Fibroblast of the conjunctiva (primary cell): Measurements from ENCODE around the gene MSL3.

Source experiments
- DNase-seq: peaks from one replicate; pipeline ENCODE4 v3.0.0-alpha.2; 2010; ENCODE audit warnings: low read depth

The MSL3 gene, protein sequence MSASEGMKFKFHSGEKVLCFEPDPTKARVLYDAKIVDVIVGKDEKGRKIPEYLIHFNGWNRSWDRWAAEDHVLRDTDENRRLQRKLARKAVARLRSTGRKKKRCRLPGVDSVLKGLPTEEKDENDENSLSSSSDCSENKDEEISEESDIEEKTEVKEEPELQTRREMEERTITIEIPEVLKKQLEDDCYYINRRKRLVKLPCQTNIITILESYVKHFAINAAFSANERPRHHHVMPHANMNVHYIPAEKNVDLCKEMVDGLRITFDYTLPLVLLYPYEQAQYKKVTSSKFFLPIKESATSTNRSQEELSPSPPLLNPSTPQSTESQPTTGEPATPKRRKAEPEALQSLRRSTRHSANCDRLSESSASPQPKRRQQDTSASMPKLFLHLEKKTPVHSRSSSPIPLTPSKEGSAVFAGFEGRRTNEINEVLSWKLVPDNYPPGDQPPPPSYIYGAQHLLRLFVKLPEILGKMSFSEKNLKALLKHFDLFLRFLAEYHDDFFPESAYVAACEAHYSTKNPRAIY

DNA sequence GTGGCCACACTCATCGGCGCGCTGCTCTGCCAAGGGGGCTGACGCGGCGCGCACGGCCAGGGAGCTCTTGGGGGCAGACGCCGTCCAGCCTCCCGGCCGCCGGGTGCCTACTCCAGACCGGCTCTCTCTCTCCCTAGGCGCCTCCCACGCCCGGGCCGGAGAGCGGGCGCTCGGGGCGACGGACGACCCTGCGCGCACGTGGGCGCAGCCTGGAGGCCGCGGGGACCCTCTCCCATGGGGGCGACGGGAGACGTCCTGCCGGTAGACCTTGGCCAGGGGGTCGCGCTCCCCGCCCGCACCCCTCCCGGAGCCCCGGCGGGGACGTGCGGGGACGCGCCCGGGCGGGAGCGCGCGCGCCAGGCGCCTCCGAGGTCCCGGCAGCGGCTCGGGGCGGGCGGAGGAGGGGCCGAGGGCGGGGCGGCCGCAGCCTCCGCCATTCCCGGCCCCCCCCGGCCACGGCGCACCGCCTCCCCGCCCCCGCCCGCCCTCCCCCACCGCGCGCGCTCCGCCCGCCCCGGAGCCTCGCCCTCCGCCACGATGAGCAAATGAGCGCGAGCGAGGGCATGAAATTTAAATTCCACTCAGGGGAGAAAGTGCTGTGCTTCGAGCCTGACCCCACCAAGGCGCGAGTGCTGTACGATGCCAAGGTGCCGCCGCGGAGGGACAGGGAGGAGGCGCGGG lies at the start of gene MSL3:
TSS of gene MSL3 (plus strand) at position 519 of the 681 bp plus-strand sequence. CDS start at position 546, 27 bp downstream.
- peak; percentile 18 for DNase-seq

DNA sequence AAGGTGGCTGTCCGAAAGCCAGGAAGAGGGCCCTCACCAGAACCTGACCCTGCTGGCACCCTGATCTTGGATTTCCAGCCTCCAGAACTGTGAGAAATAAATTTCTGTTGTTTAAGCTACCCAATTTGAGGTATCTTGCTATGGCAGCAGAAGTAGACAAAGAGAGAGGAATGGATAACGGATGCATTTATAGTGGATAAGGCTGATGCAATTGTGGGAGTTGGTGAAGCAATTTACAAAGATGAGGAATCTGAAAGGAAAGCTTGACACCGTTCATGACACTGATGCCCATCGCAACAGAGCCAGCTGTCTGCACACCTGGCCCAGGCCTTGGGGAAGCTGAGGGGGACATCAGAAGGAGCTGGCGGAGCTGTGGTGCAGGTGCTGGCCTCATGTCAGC lies 35.7 kb upstream of the MSL3 start:
- no peak for DNase-seq

DNA sequence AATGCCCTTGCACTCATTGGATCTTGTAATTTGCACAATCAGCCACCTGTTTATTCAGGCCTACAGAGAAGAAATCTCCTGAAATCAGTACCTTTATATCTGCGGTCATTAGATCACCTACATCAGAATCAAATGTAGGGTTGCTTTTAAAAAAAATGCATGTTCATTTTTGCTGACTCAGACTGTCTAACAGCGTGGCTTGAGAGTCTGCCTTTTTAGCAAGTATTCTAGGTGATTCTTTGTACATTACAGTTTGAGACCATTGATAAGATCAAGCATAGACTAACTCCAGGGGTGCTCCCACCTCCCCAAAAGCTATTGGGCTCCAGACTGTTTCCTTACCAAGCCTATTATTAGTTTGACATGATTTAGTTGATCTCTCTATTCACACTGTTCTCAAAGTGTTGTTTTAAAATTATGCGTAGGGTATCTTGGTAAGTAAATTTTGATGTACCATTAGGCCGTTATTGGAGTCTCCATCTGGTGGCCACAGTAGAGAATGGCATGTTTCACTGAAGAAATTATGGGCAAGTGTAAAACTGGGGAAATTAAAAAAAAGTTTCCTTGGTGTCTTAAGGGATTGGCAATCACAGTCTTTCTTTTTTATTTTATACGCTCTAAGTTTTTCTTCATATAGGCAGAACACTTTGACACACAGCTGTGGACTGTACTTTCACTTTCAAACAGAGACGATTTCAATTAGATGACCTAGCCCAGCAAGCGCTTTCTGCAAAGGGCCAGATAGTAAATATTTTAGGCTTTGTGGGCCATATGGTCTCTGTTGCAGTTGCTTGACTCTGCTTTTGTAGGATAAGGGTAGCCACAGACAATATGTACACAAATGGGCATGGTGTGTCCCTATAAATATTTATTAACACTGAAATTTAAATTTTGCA lies 33.7 kb upstream of the MSL3 start:
- peak; percentile 8 for DNase-seq

DNA sequence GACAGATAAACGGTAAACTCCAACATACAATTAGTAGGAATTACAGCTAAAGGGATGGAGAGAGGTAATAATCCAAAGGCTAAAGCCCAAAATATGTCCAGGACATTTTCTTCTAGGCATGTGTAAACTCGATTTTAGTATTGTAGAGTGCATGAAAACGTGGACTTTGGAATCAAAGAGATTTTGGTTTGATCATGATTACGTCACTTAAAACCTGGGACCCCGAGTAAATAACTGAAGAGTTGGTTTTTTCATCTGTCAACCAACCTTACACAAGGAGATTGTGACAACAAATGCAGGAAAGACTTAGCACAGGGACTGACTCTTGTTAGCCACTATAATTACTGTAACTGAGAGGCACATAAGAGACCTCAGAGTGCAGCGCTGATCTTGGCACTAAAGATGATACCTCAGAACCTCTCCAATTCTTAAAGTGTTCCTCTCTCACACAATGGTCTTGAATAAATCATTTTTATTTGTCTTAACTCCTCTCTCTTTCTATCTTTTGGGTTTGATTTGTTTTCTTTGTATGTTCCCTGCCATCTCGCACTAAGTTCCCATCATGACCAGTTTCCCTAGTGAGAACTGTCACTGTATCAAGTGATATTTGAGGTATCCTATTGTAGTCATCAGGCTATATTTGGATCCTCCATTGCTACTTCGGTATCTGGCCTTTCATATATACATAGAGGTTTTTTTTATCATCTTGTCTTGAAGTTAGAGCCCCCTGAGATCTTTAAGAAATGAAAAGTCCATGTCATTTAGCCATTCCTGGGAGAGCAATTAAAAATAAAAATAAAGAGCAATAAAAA lies 32.2 kb upstream of the MSL3 start:
- no peak for DNase-seq

DNA sequence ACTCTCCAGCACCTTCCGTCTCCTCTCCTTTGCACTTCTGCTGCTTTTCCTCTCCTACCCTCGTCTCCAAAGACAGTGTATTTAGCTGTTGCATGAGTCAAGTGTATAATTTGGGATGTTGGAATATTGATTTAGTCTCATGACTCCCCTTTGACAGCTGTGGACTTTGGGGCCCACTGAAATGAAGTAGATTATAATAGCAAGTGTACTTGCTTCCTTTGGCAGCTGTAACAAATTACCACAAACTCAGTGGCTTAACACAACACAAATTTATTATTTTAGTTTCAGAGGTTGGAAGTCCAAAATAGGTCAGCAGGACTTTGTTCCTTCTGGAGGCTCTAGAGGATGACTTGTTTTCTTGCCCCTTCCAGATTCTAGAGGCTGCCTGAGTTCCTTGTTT lies 29.5 kb upstream of the MSL3 start:
- no peak for DNase-seq

DNA sequence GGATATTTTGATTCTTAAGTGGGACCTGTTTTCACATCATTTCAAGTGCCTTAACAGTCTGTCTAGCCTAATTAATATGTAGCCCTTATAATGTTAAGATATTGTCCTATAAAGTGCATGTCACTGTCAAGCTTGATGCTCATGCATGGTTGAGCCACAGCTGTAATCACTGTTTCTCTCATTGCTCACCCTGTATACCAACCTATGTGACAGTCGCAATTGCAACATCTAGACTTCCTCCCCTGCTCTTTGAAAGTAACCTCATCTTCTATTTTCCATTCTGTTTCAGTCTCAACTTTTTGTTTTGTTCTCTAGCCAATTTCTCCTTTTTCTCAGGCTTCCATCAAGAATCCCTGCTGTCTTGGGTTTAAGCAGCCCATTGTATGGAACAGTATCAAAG lies 24.4 kb upstream of the MSL3 start:
- no peak for DNase-seq

DNA sequence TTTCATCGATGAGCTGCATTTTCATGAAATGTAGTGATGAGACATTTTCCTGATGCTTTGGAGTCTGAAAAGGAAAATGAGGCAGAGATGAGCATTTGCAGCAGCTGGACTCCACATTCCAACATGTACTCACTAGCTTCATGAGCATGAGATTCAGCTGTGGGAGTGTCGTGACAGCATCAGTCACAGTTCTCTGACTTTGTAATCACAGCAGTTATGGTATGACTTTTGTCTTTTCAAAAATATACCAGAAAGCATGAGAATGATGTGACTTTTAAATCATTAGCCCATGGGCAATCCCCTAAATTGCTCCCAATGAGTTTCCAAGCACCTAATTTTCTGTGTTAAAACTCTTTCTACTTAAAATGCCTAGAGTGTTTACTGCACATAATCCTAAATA lies 18.3 kb upstream of the MSL3 start:
- no peak for DNase-seq

DNA sequence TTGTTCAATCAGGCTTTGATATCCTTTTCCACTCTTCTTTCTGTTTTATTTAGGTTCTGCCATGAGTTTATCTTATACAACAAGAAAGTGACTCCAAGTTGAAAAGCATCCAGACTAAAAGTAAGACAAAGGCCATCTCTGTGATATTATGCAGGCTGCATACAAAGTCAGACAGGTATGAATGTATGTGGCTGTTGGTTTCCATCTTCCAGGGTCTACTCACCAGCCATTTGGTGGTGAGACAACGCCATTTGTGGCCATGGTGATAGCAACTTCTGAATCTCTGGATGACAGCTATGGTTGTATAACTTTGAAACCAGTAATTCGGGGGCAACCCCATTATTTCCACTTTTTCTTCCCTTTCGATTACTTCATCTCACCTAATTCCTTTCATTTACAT lies 17.2 kb upstream of the MSL3 start:
- DNase-seq = no peak

DNA sequence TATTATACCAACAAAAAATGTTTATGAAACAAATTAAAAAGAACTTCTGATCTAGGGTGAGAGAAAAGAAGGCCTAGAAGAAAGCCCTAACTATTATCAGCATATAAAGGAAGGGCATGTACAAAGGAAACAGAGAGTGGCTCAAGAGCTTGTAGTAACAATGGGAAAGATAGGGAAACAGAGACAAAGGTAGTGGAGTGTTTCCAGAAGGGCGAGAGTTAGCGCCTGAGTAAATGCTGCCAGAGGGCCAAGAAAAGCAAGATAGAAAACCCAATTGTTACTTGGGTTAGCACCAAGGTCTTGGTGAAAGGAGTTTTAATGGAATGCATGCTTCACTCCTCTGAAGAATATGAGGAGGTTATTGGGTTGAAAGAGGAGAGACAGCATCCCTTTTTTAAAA lies 16.5 kb upstream of the MSL3 start:
- no peak for DNase-seq

DNA sequence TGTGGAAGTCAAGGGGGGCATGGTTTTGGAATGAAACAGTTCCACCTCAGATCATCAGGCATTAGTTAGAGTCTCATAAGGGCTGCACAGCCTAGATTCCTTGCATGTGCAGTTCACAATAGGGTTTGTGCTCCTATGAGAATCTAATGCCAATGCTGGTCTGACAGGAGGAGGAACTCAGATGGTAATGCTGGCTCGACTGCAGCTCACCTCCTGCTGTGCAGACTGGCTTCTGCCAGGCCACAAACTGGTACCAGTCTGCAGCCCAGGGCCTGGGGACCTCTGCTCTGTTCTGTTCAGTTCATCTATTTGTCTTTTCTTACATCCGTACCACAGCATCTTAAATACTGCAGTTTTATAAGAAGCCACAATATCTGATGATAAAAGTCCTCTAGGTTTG lies 12.2 kb upstream of the MSL3 start:
- DNase-seq = no peak

DNA sequence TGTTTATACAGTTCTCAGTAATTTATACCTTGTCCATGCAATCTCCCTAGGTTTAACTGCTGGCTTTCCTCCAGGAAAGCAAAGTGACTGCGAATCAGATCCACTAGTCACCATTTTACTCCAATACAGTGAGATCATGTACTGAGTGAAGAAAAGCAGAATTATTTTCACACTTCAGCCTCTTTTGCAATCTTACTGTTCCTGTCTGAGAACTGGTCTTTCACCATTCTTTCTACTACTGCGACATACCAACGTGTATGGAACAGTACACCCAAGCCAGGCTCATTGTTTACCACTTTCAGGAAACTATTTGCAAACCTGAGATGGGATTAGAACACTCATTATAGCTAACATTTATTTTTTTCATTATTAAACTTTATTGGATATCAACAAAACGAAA lies 8.0 kb upstream of the MSL3 start:
- no peak for DNase-seq

DNA sequence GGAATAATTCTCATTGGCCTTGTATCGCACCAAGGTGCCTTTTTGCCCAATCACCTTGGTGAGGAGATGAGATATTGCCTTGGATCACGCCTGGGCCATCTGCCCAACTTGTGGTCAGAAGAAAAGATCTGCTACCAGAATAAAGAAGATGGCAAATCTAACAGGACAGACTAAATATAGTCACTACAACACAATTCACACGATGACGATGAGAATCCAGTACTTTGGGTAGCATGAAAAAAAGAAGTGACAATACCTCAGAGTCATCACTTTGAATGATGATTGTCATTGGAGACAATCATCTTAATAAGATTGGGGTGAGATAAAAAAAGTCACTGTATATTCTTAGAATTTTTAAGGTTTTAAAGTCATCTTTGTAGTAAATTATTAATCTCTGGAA lies 7.3 kb upstream of the MSL3 start:
- no peak for DNase-seq

DNA sequence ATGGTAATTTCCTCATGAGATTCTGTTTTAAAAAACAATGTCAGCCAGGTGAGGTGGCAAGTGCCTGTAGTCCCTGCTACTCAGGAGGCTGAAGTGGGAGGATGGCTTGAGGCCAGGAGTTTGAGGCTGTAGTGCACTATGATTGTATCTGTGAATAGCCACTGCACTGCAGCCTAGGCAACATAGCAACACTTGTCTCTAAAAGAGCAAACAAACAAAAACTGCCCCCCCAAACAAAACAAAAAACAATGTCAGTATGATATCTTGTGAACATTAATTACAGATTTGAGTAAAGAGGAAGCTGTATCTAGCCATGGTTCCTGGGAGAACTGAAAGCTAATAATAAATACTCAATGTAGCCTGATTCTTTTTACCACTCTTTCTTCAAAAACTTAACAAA lies 6.8 kb upstream of the MSL3 start:
- no peak for DNase-seq

DNA sequence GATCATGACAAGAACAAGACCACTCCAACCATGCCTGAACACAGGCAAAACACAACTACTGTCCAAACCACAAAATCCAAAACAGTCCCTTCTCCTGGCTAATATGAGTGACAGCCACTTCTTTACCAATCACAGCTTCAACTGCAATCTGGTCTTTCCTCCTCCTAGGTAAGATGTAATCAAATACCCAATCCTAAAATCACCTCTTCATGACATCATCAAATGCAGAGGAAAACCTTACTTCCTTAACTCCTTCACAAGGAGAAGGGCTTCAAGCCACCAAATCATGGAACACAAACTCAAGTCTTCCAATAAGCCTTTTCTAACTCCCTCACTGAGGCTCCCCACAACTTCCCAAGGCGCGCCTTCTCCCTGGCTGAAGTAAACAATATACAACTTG lies 4.4 kb upstream of the MSL3 start:
- no peak for DNase-seq

DNA sequence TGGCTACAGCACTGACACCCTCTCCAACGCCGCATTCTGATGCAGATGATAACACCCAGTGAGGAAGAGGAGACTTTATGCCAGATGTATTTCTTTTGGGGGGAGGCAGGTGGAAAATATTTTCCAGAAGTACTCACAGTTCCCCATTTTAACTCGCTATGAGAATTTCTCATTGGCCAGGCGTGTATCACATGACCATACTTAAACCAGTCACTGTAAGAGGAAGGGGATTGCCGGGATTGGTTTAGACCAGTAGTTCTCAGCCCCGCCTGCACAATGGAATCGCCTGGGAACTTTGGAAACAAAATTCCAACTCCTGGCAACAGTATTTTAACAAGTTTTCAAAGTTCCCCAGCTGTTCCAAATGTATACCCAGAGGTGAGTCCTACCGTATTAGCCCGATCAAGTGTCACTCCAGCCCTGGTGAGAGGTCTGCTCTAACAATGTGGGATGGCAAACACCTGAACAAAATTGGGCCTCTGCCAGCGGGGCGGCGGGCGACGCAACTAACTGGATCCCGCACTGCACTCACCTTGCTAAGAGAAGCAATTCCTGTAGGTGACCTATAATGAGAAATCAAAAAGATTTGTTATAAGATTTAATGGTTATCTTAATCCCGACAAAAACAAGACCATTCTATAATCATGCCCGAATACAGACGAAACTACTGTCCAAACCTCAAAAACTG lies 2.9 kb upstream of the MSL3 start:
- no peak for DNase-seq

DNA sequence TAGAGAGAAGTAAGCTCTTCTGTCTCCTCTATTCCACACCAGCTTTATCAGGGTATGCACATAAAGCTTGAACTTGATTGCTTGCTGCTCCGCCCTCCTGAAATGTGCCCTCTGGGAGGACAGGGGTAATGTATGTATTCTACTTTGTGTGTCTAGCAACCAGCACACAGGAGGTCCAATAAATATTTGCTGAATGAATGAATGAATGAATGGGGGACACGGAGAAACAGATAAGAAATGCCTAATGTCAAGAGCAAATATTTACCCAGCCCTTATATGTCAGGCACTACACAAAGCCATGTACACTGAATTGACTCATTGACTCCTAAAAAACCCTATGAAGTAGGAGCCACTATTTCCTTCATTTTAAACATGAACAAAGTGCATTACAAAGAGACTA lies 2.3 kb upstream of the MSL3 start:
- DNase-seq = no peak

DNA sequence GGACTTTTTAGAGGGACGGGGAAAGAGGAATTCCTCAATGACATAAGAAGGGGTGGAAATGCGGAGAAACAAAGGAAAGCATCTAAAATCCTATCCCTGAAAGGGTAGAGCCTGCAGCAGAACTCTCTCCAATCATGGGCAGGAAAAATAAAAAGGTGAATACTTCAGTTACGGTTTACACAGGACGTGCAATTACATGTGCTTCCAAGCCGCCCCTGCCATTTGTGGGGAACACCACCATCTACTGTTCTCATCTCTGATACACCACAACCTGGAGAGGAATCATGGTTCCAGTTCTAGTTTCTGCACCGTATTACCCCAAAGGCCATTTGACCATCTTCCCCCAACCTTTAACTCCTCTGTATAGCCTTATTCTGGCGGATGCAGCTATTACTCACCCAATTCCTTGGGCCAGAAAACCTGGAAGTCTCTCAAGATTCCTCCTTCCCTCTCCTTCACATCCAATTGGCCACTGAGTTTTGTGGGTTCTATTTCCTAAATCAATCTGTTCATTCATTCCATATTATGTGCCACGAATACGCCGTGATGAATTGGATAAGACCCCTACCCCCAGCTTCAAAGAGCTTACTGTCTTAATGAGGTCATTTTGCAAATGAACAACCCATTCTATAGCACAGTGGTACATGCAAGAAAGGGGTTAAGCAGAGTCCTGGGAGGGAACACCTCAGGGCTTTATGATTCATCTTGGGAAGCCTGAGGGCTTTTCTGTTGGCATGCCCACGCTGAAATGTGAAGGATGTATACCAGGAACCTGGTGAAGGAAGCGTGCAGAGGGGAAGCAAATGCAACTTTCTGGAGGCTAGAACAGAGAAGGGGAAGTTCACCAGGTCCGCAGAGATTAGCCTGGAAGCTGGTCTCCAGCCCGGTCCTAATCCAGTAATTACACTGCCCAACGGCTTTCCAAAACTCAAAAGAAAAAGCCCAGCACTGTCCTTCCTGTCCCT lies 1.4 kb upstream of the MSL3 start:
- no peak for DNase-seq

DNA sequence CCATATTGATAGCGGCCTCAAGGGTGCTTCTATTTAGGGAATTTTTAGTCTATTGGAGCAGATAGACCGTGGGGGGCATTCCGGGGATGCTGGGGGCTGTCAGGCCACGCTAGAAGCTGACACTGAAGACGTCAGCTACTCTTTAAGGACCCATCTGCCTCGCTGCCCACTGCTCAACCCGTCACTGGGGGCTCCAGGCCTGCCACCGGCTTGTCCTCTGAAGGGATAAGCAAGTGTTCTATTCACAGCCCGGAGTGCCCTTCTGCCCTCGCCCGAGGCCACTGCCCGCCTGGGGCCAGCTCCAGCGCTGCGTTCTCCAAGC lies 679 bp upstream of the MSL3 start:
- DNase-seq = no peak

DNA sequence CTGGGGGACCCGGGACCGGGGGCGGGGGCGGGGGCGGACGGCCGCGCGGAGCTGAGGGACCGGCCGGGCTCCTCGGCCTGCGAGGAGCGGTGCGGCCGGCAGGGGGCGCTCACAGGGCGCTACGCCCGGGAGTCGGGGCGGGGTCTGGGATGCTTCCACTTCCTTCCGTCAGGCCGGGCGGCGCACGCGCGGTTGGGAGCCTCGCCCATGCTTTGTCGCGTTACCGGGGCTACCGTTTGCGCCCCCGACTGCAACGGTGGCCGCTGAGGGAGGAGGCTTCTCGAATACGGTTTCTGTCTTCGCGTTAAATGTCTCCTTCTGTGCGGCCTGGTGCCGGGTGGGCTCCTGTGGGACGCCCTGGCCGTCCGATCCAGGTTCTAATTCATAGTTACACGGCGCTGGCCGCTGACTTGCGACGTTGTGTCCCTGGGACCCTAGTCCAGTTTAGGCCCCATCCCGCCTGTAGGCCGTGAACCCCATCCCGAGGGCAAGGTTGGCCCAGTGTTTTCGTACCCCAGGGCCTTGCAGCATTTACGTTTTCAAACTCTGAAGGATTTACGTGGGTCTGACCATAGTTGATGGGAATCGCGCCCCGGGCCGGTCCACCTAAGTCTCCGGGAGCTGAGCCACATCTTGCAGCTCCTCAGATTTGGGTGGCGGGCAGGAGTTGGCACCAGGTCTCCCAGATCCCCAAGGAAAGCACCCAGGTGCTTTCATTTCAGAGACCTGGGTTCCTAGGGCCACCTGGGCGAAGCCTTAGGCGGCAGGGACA lies 549 bp downstream of the MSL3 start:
- peak; percentile 71 for DNase-seq
